Hepatocyte (in vitro differentiated cells): ENCODE measurements around the gene CLDN34. TPM values are rescaled to one million over a fixed set of nuclear protein-coding genes. Genes with fewer than 3 reads are reported as not detected.

ENCODE experiments used
- DNase-seq: peaks from one replicate; pipeline ENCODE4 v3.0.0-alpha.2; 2016; ENCODE audit warnings: low spot score
- H2AFZ ChIP-seq: fragments of 200-600 bp; sonication (generic); 2 replicates; pipeline ENCODE4 v1.6.0; 2016; ENCODE audit warnings: antibody characterized with exemption, mild to moderate bottlenecking
- H3K27ac ChIP-seq: fragments of 200-600 bp; sonication (generic); 2 replicates; pipeline ENCODE4 v1.5.1; 2016; ENCODE audit warnings: mild to moderate bottlenecking
- H3K27me3 ChIP-seq: fragments of 200-600 bp; sonication (generic); 2 replicates; pipeline ENCODE4 v1.6.1; 2016
- H3K36me3 ChIP-seq: fragments of 200-600 bp; sonication (generic); replicated peaks from 2 replicates; pipeline ENCODE4 v1.5.1; 2016; ENCODE audit warnings: low read depth; ENCODE audit not compliant: insufficient read depth
- H3K4me1 ChIP-seq: fragments of 200-600 bp; sonication (generic); 2 replicates; pipeline ENCODE4 v1.5.1; 2016; ENCODE audit warnings: mild to moderate bottlenecking, moderate library complexity; ENCODE audit not compliant: insufficient read depth
- H3K4me2 ChIP-seq: fragments of 200-600 bp; sonication (generic); 2 replicates; pipeline ENCODE4 v1.6.0; 2016
- H3K4me3 ChIP-seq: fragments of 200-600 bp; sonication (generic); 2 replicates; pipeline ENCODE4 v1.5.1; 2016; ENCODE audit warnings: mild to moderate bottlenecking
- H3K79me2 ChIP-seq: fragments of 200-600 bp; sonication (generic); 2 replicates; pipeline ENCODE4 v1.6.0; 2017; ENCODE audit warnings: mild to moderate bottlenecking
- H3K9me2 ChIP-seq: fragments of 200-600 bp; sonication (generic); replicated peaks from 2 replicates; pipeline ENCODE4 v1.6.0; 2017; ENCODE audit warnings: mild to moderate bottlenecking; ENCODE audit not compliant: insufficient read depth
- H3K9me3 ChIP-seq: fragments of 200-600 bp; sonication (generic); 2 replicates; pipeline ENCODE4 v1.5.1; 2016; ENCODE audit warnings: low read depth, mild to moderate bottlenecking
- H4K20me1 ChIP-seq: fragments of 200-600 bp; sonication (generic); 2 replicates; pipeline ENCODE4 v1.6.0; 2016; ENCODE audit warnings: mild to moderate bottlenecking; ENCODE audit not compliant: insufficient read depth, poor library complexity, severe bottlenecking
- EZH2 ChIP-seq: fragments of 200-600 bp; sonication (generic); IDR thresholded peaks from 2 replicates; pipeline ENCODE4 v1.6.1; 2016; ENCODE audit warnings: antibody characterized with exemption, mild to moderate bottlenecking, borderline replicate concordance
- EZH2phosphoT487 ChIP-seq: fragments of 200-600 bp; sonication (generic); IDR thresholded peaks from one replicate; pipeline ENCODE4 v1.6.1; 2018; ENCODE audit warnings: antibody characterized with exemption, mild to moderate bottlenecking, low read depth, moderate library complexity; ENCODE audit not compliant: unreplicated experiment, severe bottlenecking
- WGBS: methylation state at CpG from one replicate; pipeline ENCODE4 v1.1.6; 2016; ENCODE audit warnings: low lambda C conversion rate; ENCODE audit errors: missing lambda C conversion rate; 5-methylcytosine and 5-hydroxymethylcytosine counted together
- polyA plus RNA-seq: library from polyadenylated mRNA; unstranded; fragments of >200 nt; fragmentation: Nextera tagmentation; extraction: Ambion mirVana; gene quantifications from 2 replicates; pipeline ENCODE4 v1.2.1, GENCODE V29; 2016
- total RNA-seq: library from RNA; depleted of rRNA; stranded (reverse); fragments of >200 nt; gene quantifications from 2 replicates; pipeline ENCODE4 v1.2.3, GENCODE V29; 2014
- TF ChIP-seq, protein P1 (sequence below): fragments of 200-600 bp; sonication (generic); IDR thresholded peaks from 2 replicates; pipeline ENCODE4 v1.5.1; 2016; ENCODE audit warnings: antibody characterized with exemption, mild to moderate bottlenecking; ENCODE audit not compliant: poor library complexity

Gene CLDN34
- total and polyA plus RNA-seq, 2 experiments from 2014 or later = not detected

DNA sequence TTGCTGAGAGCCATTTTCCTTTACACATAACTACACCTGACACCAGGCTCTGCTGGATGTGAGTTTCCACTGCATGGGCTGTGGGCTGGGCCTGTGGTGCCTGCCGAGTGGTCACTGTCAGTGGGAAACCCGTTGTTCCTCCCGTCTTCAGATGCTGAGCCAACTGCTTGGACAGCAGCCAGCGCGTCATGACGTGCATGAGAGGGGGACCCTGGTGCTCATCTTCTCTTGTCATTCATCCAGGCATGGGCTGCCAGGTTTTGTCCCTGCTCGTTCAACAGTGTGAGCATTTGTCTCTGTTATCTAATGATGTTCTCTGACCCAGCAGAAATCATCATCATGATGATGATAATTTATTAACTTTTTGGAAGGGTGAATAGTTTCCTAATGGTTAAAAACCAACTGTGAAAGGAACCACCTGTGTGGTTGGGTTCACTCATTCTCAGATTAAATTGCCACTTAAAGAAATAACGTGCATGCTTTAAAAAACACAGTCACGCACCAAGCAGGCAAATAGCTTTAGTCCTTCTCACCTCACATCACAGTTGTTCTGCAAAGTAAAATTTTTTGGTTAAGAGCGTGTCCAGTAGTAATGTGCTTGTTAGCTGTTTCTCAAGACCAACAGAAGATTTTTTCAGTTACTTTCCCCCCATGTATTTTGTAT is 19.9 kb upstream of the CLDN34 start:
- 86% methylated on average over 10 of the region's 10 CpGs for WGBS
- Histone ChIP-seq H3K4me2 (no peak overlapping the region), H3K4me3 (no peak overlapping the region), H3K36me3 (no peaks in the 10 kb centered on the region), H4K20me1 (no peaks in the 10 kb centered on the region), H2AFZ (no peak overlapping the region), H3K9me3 (no peaks in the 10 kb centered on the region), H3K4me1 (no peaks in the 10 kb centered on the region), H3K27ac (no peak overlapping the region), H3K79me2 (no peaks in the 10 kb centered on the region), H3K27me3 (no peaks in the 10 kb centered on the region), H3K9me2 (no peaks in the 10 kb centered on the region)
- TF ChIP-seq, protein P1, sequence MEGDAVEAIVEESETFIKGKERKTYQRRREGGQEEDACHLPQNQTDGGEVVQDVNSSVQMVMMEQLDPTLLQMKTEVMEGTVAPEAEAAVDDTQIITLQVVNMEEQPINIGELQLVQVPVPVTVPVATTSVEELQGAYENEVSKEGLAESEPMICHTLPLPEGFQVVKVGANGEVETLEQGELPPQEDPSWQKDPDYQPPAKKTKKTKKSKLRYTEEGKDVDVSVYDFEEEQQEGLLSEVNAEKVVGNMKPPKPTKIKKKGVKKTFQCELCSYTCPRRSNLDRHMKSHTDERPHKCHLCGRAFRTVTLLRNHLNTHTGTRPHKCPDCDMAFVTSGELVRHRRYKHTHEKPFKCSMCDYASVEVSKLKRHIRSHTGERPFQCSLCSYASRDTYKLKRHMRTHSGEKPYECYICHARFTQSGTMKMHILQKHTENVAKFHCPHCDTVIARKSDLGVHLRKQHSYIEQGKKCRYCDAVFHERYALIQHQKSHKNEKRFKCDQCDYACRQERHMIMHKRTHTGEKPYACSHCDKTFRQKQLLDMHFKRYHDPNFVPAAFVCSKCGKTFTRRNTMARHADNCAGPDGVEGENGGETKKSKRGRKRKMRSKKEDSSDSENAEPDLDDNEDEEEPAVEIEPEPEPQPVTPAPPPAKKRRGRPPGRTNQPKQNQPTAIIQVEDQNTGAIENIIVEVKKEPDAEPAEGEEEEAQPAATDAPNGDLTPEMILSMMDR = no peak
- TF ChIP-seq EZH2phosphoT487 (no peak), EZH2 (no peak)
- no peak for DNase-seq

DNA sequence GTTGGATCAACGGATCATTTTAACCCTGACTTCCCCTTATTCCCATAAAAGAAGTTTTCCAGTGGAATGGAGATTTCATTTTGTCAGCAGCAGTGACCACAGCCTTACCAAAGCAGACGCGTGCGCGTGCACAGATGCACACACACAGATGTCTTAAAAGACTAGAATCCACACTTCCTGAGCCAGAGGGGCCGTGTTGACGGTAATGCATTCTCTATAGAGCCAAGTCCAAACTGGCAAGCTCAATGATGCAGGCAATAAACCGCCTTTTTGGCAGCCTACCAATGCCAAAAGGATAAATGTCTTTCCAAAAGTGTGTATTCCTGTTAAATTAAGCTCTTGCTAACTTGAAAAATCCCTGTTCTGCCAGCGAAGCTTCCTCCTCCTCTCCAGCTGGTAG is 18.8 kb upstream of the CLDN34 start:
- no peak overlapping the region for H3K4me2 ChIP-seq
- WGBS = 80% methylated on average over 9 of the region's 9 CpGs
- H3K9me2 ChIP-seq = no peaks in the 10 kb centered on the region

DNA sequence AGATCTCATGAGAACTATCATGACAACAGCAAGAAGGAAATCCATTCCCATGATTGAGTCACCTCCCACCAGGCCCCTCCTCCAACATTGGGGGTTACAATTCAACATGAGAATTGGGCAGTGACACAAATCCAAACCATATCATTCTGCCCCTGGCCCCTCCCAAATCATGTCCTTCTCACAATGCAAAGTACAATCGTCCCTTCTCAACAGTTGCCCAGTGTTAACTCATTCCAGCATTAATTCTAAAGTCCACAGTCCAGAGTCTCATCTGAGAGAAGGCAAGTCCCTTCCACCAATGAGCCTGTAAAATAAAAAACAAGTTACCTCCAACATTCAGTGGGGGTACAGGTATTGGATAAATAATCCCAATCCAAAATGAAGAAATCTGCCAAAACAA is 14.9 kb upstream of the CLDN34 start:
- 43% methylated on average over 1 of the region's 1 CpG for WGBS
- H3K79me2 ChIP-seq = no peaks in the 10 kb centered on the region
- no peak overlapping the region for H3K27ac ChIP-seq
- no peak for TF ChIP-seq EZH2phosphoT487
- TF ChIP-seq EZH2 = no peak
- TF ChIP-seq, protein P1 = no peak
- no peak overlapping the region for H3K4me3 ChIP-seq
- no peaks in the 10 kb centered on the region for H3K4me1 ChIP-seq
- H2AFZ ChIP-seq = no peak overlapping the region
- no peaks in the 10 kb centered on the region for H3K27me3 ChIP-seq
- no peaks in the 10 kb centered on the region for H3K9me3 ChIP-seq
- H3K4me2 ChIP-seq = no peak overlapping the region
- no peak for DNase-seq
- no peaks in the 10 kb centered on the region for H3K9me2 ChIP-seq
- no peaks in the 10 kb centered on the region for H3K36me3 ChIP-seq
- H4K20me1 ChIP-seq = no peaks in the 10 kb centered on the region

More for the DNA sequence above, 18.8 kb upstream of the CLDN34 start:
- H2AFZ ChIP-seq = no peak overlapping the region
- no peak overlapping the region for H3K4me3 ChIP-seq
- no peaks in the 10 kb centered on the region for H3K27me3 ChIP-seq
- H3K36me3 ChIP-seq = no peaks in the 10 kb centered on the region
- H3K27ac ChIP-seq = no peak overlapping the region
- DNase-seq = no peak
- H4K20me1 ChIP-seq = no peaks in the 10 kb centered on the region
- TF ChIP-seq EZH2phosphoT487 (no peak), EZH2 (no peak)
- TF ChIP-seq, protein P1 = no peak
- H3K79me2 ChIP-seq = no peaks in the 10 kb centered on the region
- H3K9me3 ChIP-seq = no peaks in the 10 kb centered on the region
- no peaks in the 10 kb centered on the region for H3K4me1 ChIP-seq
